GM18505 (cell line): ENCODE data around the gene DPP7.

Source experiments
- ATAC-seq: cut with Tn5 transposase; IDR thresholded peaks from one replicate; pipeline ENCODE4 v1.9.1; 2021; ENCODE audit not compliant: unreplicated experiment
- POLR2A ChIP-seq: IDR thresholded peaks from 4 replicates; pipeline ENCODE4 v1.6.1; 2011; ENCODE audit warnings: borderline replicate concordance; ENCODE audit not compliant: insufficient read depth, insufficient read length; ENCODE audit errors: extremely low read depth

Gene DPP7

DNA sequence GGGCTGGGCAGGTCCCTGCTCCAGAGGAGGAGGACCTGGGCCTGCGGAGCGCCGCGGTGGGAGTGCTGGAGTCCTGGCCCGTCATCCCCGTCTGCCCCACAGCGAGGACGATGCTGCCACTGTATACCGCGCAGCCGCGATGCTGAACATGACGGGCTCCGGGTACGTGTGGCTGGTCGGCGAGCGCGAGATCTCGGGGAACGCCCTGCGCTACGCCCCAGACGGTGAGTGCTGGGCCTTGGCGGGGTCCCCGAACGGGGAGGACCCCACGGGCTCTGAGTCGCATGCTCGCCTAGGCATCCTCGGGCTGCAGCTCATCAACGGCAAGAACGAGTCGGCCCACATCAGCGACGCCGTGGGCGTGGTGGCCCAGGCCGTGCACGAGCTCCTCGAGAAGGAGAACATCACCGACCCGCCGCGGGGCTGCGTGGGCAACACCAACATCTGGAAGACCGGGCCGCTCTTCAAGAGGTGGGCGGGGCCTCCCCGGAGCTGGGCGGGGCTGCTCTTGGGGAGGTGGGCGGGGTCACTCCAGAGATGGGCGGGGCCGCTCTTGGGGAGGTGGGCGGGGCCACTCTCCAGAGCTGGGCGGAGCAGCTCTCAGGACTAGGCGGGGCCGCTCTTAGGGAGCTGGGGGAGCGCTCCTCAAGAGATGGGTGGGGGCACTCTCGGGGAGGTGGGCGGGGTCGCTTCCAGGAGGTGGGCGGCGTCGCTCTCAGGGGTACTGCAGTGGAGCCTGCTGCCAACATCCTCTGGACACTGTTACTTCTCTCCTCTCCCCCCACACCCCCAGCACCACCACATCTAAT is 42.2 kb upstream of the DPP7 start:
- no peak for TF ChIP-seq POLR2A
- ATAC-seq: no peak

DNA sequence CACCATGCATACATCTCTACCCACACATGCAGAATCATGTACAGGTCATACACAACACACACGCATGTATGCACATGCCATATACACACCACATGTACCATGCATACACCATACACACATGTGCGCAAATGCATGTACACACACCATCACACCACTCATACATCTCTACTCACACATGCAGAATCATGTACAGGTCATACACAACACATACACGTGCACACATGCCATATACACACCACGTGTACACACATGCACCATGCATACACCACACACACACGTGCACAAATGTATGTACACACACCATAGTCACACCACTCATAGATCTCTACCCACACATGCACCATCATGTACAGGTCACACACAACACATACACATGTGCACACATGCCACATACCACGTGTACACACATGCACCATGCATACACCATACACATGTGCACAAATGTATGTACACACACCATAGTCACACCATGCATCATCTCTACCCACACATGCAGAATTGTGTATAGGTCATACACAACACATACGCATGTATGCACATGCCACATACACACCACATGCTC is 38.4 kb upstream of the DPP7 start:
- ATAC-seq: no peak
- no peak for TF ChIP-seq POLR2A

DNA sequence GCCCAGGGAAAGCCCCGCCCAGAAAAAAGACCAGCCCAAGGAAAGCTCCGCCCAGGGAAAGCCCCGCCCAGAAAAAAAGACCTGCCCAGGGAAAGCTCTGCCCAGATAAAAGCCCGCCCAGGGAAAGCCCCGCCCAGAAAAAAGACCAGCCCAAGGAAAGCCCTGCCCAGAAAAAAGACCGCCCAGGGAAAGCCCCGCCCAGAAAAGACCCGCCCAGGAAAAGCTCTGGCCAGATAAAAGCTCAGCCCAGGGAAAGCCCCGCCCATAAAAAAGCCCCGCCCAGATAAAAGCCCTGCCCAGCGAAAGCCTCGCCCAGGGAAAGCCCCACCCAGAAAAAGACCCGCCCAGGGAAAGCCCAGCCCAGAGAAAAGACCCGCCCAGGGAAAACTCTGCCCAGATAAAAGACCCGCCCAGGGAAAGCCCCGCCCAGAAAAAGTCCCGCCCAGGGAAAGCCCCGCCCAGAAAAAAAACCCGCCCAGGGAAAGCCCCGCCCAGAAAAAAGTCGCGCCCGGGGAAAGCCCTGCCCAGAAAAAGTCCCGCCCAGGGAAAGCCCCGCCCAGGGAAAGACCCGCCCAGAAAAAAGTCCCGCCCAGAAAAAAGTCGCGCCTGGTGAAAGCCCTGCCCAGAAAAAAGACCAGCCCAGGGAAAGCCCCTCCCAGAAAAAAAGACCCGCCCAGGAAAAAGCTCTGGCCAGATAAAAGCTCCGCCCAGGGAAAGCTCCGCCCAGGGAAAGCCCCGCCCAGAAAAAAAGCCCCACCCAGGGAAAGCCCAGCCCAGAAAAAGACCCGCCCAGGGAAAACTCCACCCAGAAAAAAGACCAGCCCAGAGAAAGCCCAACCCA is 36.3 kb upstream of the DPP7 start:
- no peak for TF ChIP-seq POLR2A
- ATAC-seq: peak; percentile 50

DNA sequence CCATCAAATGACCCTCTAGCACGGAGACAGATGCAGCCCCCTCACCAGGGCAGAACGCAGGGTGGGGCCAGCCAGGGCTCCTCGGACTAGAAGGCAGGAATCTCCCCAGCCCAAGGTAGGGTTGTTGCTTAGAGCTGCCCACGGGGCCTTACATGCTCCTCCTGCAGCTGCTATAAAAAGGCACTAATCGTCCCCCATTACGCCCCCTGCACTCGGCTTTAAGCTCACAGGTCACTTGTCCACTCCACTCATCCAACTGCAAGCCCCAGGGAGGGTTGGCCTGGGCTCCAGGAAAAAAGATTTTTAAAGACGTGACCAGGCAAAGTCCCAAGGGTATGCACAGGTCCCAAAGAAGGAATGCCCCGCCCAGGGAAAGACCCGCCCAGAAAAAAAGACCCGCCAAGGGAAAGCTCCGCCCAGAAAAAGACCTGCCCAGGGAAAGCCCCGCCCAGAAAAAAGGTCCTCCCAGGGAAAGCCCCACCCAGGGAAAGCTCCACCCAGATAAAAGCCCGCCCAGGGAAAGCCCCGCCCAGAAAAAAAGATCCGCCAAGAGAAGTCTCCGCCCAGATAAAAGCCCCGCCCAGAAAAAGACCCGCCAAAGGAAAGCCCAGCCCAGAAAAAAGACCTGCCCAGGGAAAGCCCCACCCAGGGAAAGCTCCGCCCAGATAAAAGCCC is 35.5 kb upstream of the DPP7 start:
- peak; percentile 30 for ATAC-seq
- no peak for TF ChIP-seq POLR2A

DNA sequence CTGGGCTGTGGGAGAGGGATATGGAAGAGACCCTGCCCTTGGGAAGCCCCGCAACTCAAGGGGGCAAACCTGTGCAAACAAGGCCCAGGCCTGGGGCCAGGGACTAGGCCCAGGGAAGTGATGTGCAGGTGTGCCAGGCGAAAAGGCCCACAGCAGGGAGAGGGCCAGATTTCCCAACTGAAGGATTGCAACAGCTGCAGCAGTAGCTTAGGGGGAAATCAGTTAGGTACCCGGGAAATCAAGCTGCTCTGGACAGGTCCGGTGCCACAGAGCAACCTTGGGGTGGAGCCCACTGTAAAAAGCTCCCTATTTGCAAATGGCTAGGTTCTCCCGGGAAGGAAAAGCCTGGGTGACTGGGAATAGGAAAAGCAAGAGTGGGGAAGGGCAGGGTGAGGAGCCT is 34.8 kb upstream of the DPP7 start:
- ATAC-seq: no peak
- TF ChIP-seq POLR2A: no peak

DNA sequence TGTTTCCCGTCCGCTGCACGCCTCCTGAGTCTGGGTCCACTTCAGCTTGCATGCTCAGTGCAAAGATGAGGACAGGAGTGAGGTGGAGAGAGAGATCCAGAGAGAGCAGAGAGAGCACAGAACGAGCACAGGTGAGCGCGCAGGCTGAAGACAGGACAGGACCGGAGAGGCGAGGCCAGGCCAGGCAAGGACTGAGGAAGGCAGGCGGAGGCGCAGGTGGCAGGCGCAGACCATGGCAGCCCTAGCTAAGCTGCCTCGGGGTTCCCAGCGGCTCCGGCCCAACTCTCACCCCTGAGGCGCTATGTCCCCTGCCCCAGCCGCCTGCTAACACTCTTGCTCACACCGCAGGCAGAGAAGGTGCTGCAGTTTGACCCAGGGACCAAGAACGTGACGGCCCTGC is 34.1 kb upstream of the DPP7 start:
- ATAC-seq: no peak
- TF ChIP-seq POLR2A: no peak

DNA sequence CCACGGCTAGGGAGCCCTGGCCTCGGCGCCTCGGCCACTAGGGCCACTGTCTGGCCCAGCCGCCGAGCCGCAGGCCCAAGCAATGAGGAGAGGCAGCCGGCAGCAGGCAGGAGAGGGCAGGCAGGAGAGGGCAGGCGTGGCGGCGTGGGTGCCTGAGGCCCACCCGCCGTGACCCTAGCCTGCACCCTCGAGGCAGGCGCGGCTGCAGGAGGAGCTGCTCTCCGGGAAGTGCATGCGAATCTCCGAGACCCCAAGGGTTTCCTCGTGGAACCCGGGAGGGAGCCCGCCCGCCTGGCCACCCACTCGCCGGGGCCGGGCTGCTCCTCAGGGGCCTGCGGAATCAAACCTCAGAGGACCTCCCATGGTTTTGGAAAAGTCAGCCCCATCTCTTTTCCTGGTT is 33.7 kb upstream of the DPP7 start:
- TF ChIP-seq POLR2A: no peak
- no peak for ATAC-seq

DNA sequence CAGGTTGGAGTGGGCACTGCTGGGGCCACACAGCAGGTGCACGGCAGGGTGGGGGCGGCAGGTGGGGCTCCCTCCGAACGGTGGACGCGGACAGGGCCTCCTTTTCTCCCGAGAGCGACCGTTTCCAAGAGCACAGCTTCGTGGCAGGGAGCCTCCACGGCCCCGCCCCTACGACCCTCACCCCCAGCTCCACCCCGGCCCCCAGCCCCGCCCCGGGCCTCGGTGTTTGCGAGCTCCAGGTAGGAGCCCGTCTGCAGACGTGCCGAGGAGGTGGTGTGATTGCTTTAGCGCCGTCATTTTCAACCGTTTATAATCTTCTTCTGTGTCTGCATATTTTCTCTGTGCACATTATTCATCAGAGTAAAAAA is 33.2 kb upstream of the DPP7 start:
- TF ChIP-seq POLR2A: no peak

DNA sequence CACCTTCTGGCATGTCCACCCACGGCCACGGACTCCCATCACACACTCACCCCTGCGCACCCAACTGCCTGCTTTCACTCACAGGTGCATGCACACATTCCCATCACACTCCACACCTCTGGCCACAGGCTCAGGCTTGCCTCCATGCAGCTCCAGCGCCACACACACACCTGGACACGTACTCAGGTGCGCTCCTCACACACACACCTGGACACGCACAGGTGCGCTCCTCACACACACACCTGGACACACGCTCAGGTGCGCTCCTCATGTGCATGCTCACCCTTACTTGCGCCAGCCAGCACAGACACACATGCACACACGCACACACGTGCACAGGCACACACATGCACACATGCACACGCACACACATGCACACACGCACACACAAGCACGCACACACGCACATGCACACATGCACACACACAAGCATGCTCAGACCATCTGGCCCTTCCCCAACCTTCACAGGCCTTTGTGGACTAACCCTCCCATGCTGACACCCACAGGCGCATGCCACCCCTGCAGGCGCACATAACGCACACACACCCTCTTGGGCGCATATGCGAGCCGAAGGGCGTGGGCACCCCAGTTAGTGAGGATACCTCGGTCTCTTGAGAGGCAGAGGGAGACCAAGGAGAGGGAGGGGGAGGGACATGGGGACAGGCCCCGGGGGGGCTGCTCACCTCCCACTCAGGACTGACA is 32.7 kb upstream of the DPP7 start:
- TF ChIP-seq POLR2A: no peak
- no peak for ATAC-seq

More for the DNA sequence above, 33.2 kb upstream of the DPP7 start:
- ATAC-seq: no peak

DNA sequence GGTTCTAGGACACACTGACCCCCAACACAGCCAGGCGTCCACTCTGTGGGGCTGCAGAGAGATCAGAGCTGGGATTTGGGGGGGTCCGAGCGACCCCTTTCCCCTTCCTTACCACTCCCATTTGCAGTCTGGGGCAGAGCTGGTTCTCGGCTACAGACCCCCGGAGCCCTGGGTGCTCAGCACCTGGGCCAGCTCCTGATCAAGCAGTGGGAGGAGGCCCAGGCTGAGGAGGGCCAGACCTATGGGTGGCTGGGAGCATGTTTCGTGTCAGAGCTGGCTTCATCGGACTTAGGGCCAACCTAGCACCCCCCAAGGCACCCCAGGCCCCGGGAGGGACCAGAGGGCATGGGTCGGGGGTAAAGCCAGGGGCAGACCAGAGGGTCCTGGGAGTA is 32.0 kb upstream of the DPP7 start:
- no peak for TF ChIP-seq POLR2A
- ATAC-seq: no peak

DNA sequence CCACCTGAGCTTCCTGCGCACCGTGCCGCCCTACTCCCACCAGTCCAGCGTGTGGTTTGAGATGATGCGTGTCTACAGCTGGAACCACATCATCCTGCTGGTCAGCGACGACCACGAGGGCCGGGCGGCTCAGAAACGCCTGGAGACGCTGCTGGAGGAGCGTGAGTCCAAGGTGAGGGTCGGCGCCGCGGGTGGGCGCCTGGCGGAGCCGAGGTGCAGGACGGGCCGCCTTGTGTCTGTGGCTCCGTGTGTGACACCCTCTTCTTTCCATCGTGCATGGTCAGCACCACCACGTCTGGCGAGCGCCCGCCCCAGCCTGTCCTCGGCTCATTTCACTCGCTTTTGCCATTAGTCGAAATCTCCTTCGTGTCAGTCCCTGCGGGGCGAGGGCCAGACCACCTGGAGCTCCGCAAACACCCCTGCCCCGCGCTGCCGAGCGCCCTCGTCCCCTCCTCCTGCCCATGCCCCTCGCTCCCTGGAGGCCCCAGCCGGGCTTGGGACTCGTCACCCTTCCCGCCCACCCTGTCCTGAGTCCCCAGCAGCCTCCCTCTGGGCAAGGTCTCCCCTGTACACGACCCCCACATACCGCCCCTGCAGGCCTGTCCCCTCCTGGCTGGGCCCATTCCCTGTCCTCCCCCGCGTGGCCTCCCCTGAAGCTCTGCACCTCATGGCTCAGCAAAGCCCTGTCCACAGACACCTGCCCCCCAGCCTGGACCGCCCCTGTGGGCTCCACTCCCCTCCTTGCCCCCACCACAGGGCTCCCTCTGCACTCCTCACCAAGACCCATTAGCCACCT is 31.4 kb upstream of the DPP7 start:
- ATAC-seq: no peak
- no peak for TF ChIP-seq POLR2A

DNA sequence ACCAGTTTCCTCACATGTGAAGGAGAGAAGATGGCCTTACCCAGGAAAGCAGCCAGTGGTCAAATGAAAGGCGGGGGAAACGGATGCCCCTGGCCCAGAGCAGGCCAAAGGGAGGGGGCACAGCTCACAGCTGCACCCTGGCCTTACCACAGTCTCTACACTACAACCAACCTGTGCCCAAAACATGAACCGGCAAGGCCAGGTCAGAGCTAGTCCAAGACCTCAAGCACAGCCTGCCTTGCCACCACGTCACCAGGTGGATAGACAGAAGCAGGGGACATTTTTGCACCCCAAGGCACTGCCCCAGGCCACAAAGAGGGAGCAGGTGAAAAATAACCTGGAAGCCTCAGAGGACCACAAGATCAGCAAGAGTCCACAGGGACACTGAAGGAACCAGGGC is 28.9 kb upstream of the DPP7 start:
- ATAC-seq: no peak

More for the DNA sequence above, 28.9 kb upstream of the DPP7 start:
- TF ChIP-seq POLR2A: no peak
